ENCODE data around the gene PLEKHM2.
"Not testable (repeated sequence)": the region's sequence is repeated elsewhere in the genome, so short reads cannot be mapped to it uniquely, and the experiment has no call there.

PLEKHM2 gene

GRCh38 chr1:15684042-15684461, at the start of gene PLEKHM2:
Gene PLEKHM2 (plus strand): TSS chr1:15684320. CDS start chr1:15684559, 239 bp downstream.
- DNase-seq: no peak

GRCh38 chr1:15636436-15636835, 47.7 kb upstream of the PLEKHM2 start:
- DNase-seq: no peak

- DNase-seq: no peak
These were observed 46.3 kb upstream of the PLEKHM2 start for GRCh38 chr1:15637826-15638225.

GRCh38 chr1:15639262-15639661, 44.9 kb upstream of the PLEKHM2 start:
- no peak for DNase-seq

- DNase-seq: no peak
These were observed 44.2 kb upstream of the PLEKHM2 start for GRCh38 chr1:15639931-15640330.

- no peak for DNase-seq
These were observed 43.5 kb upstream of the PLEKHM2 start for GRCh38 chr1:15640667-15641066.

GRCh38 chr1:15649937-15650336, 34.2 kb upstream of the PLEKHM2 start:
- DNase-seq: no peak

- no peak for DNase-seq
These were observed 33.7 kb upstream of the PLEKHM2 start for GRCh38 chr1:15650433-15650832.

GRCh38 chr1:15652130-15652529, 32.0 kb upstream of the PLEKHM2 start:
- not testable (repeated sequence) for DNase-seq

- no peak for DNase-seq
These were observed 29.9 kb upstream of the PLEKHM2 start for GRCh38 chr1:15654091-15654690.

GRCh38 chr1:15656464-15656863, 27.7 kb upstream of the PLEKHM2 start:
- no peak for DNase-seq

- DNase-seq: no peak
These were observed 27.1 kb upstream of the PLEKHM2 start for GRCh38 chr1:15657021-15657420.

GRCh38 chr1:15660151-15660550, 24.0 kb upstream of the PLEKHM2 start:
- no peak for DNase-seq

- no peak for DNase-seq
These were observed 21.6 kb upstream of the PLEKHM2 start for GRCh38 chr1:15662477-15662876.

GRCh38 chr1:15663925-15664324, 20.2 kb upstream of the PLEKHM2 start:
- no peak for DNase-seq

GRCh38 chr1:15667362-15667761, 16.8 kb upstream of the PLEKHM2 start:
- DNase-seq: no peak

- no peak for DNase-seq
These were observed 15.9 kb upstream of the PLEKHM2 start for GRCh38 chr1:15668089-15668754.

GRCh38 chr1:15669074-15669473, 15.0 kb upstream of the PLEKHM2 start:
- DNase-seq: no peak

GRCh38 chr1:15669864-15670263, 14.3 kb upstream of the PLEKHM2 start:
- DNase-seq: no peak

GRCh38 chr1:15671430-15671829, 12.7 kb upstream of the PLEKHM2 start:
- DNase-seq: no peak

- DNase-seq: no peak
These were observed 9.5 kb upstream of the PLEKHM2 start for GRCh38 chr1:15674386-15675159.

- no peak for DNase-seq
These were observed 8.1 kb upstream of the PLEKHM2 start for GRCh38 chr1:15676010-15676409.

GRCh38 chr1:15676688-15677661, 7.1 kb upstream of the PLEKHM2 start:
- no peak for DNase-seq

Measured in DMS79 (cell line).